Measurements from ENCODE around the gene RPL13. TPM values are rescaled to one million over a fixed set of nuclear protein-coding genes. Genes with fewer than 3 reads are reported as not detected.
"Not testable (repeated sequence)": the region's sequence is repeated elsewhere in the genome, so short reads cannot be mapped to it uniquely, and the experiment has no call there.

The RPL13 gene
- total and polyA plus RNA-seq, 12 donors = 786 to 7,398 (median 999) TPM

GRCh38 chr16:89586853-89587252 is 26.4 kb downstream of the RPL13 start:
- TF ChIP-seq, protein P1, sequence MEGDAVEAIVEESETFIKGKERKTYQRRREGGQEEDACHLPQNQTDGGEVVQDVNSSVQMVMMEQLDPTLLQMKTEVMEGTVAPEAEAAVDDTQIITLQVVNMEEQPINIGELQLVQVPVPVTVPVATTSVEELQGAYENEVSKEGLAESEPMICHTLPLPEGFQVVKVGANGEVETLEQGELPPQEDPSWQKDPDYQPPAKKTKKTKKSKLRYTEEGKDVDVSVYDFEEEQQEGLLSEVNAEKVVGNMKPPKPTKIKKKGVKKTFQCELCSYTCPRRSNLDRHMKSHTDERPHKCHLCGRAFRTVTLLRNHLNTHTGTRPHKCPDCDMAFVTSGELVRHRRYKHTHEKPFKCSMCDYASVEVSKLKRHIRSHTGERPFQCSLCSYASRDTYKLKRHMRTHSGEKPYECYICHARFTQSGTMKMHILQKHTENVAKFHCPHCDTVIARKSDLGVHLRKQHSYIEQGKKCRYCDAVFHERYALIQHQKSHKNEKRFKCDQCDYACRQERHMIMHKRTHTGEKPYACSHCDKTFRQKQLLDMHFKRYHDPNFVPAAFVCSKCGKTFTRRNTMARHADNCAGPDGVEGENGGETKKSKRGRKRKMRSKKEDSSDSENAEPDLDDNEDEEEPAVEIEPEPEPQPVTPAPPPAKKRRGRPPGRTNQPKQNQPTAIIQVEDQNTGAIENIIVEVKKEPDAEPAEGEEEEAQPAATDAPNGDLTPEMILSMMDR (IDR thresholded peaks at IDR 0.05) = no peak
- no peak overlapping the region for H3K27ac ChIP-seq
- H3K36me3 ChIP-seq = no peaks in the 10 kb centered on the region
- intact Hi-C loops (cut with DNase I) = no loop called here
- H3K9me3 ChIP-seq = no peaks in the 10 kb centered on the region
- 64 to 73% methylated on average over 11 to 21 of the region's 25 CpGs for WGBS, 2 donors
- ATAC-seq (no peak), DNase-seq (no peak)
- no peak overlapping the region for H3K4me3 ChIP-seq
- peaks cover 0 to 11% (median 8%) of the 10 kb centered on the region in 9 donors for H3K4me1 ChIP-seq
- H3K27me3 ChIP-seq = no peaks in the 10 kb centered on the region

DNA sequence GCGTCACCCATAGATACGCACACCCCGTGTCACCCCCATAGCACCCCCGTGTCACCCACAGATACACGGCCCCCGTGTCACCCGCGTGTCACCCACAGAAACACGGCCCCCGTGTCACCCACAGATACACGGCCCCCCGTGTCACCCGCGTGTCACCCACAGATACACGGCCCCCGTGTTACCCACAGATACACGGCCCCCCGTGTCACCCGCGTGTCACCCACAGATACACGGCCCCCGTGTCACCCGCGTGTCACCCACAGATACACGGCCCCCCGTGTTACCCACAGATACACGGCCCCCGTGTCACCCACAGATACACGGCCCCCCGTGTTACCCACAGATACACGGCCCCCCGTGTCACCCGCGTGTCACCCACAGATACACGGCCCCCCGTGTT is 27.2 kb downstream of the RPL13 start:
- DNase-seq; H3K36me3 ChIP-seq; H3K27ac ChIP-seq; H3K4me3 ChIP-seq; intact Hi-C loops (cut with DNase I); H3K4me1 ChIP-seq; H3K9me3 ChIP-seq; H3K27me3 ChIP-seq; ATAC-seq: not testable (repeated sequence)
- WGBS, 2 donors = 96% methylated on average over 18 to 20 of the region's 36 CpGs

DNA sequence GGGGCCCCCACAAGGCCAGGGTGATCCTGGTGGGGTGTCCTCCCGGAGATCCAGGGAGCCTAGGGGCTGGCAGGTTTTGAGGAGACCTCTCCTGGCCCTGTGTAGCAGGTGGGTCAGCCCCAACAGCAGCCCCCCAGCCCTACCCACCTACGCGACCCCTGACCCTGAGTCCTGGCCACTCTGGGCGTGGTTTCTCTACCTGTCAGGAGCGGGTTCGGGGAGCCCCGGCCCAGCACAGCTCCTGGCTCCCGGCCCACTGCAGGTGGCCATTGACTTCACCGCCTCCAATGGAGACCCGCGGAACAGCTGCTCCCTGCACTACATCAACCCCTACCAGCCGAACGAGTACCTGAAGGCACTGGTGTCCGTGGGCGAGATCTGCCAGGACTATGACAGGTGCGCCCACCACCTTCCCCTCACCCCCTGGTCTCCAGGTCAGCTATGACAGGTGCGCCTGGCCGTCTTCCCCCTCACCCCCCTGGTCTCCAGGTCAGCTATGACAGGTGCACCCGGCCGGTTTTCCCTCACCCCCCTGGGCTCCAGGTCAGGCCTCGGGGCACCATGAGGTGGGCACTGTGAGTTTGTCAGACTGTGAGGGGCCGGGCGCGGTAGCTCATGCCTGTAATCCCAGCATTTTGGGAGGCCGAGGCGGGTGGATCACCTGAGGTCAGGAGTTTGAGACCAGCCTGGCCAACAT is 28.1 kb downstream of the RPL13 start:
- Histone ChIP-seq H3K27ac (no peak overlapping the region), H3K27me3 (no peaks in the 10 kb centered on the region), H3K9me3 (no peaks in the 10 kb centered on the region), H3K36me3 (no peaks in the 10 kb centered on the region), H3K4me3 (no peak overlapping the region), H3K4me1 (no peaks in the 10 kb centered on the region)
- TF ChIP-seq, protein P1 (IDR thresholded peaks at IDR 0.05) = no peak
- DNase-seq (no peak), ATAC-seq (no peak)
- intact Hi-C loops (cut with DNase I) = no loop called here
- 91 to 95% methylated on average over 26 of the region's 26 CpGs for WGBS, 2 donors

DNA sequence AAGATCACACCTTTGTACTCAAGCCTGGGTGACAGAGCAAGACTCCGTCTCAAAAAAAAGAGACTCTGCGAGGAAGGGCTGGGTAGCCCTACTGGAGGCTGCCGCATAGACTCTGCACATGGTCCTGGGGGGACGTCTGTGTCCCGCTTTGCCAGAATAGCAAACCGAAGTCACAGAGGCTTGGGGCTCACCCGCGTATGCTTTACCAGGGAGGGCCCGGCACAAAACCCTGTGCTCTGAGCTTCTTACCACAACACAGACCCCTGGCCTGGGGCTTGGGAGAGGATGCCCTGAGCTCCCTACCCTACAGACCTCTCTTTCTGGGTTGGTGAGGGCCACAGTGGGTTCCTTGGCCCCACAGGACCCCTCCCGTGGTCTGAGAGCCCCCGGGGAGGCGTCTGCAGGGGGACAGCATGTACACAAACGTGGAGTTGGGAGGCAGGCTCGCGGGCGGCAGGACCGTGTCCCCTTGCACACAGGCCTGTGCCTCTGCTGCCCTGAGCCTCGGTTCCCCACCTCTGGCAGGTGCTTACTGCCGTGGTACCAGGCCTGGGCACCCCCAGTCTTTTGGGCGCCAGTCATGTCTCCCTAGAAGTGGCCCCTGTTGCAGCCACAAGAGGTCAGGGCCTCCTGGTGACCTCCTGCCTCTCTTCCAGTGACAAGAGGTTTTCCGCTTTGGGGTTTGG is 28.9 kb downstream of the RPL13 start:
- 88% methylated on average over 21 of the region's 21 CpGs for WGBS, 2 donors
- Histone ChIP-seq H3K27ac (no peak overlapping the region), H3K9me3 (no peaks in the 10 kb centered on the region), H3K4me1 (no peaks in the 10 kb centered on the region), H3K36me3 (no peaks in the 10 kb centered on the region), H3K4me3 (no peak overlapping the region), H3K27me3 (no peaks in the 10 kb centered on the region)
- intact Hi-C loops (cut with DNase I) = no loop called here
- no peak for DNase-seq
- ATAC-seq = no peak
- TF ChIP-seq, protein P1 (IDR thresholded peaks at IDR 0.05) = no peak

DNA sequence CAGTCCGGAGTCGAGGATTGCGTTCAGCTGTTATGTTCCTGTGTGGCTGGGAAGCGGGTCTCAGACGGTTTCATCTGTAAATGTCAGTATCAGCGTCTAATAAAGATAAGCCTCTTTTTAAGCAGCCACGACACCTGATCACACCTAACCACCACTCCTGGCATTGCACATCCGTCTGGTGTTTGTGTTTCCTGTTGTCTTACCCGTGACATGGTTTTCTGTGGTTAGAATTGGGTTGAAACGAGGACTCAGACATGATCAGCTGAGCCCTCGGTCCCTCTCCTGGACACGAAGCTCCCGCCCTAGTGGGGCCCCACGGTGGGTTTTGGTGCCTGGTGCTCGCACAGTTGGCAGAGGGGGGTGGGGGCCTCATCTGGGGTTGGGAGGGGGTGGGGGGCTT is 33.4 kb downstream of the RPL13 start:
- Histone ChIP-seq H3K36me3 (no peaks in the 10 kb centered on the region), H3K27me3 (no peaks in the 10 kb centered on the region), H3K9me3 (no peaks in the 10 kb centered on the region), H3K27ac (no peak overlapping the region), H3K4me1 (no peaks in the 10 kb centered on the region), H3K4me3 (no peak overlapping the region)
- intact Hi-C loops (cut with DNase I) = no loop called here
- DNase-seq (no peak), ATAC-seq (no peak)
- TF ChIP-seq, protein P1 (IDR thresholded peaks at IDR 0.05) = no peak
- WGBS, 2 donors = 83 to 85% methylated on average over 15 of the region's 15 CpGs

Data from heart right ventricle (tissue), 16 donors.